DND-41 (cell line): ENCODE data around the gene ALG8.

ENCODE experiments used
- CTCF ChIP-seq: IDR thresholded peaks from 2 replicates; pipeline ENCODE4 v1.5.1; 2012; ENCODE audit warnings: borderline replicate concordance, low read length, moderate library complexity, mild to moderate bottlenecking; ENCODE audit not compliant: poor library complexity, severe bottlenecking; ENCODE audit errors: extremely low read depth
- EZH2 ChIP-seq: IDR thresholded peaks from 3 replicates; pipeline ENCODE4 v1.6.1; 2012; ENCODE audit warnings: borderline replicate concordance, low read depth, mild to moderate bottlenecking, moderate library complexity, low read length, inconsistent platforms; ENCODE audit not compliant: severe bottlenecking

GRCh38 chr11:78176605-78177141 lies 37.2 kb upstream of the ALG8 start:
- TF ChIP-seq CTCF (no peak), EZH2 (no peak)
